A549 (cell line): ENCODE results near the gene GRIK4. TPM values are rescaled to one million over a fixed set of nuclear protein-coding genes. Genes with fewer than 3 reads are reported as not detected.

ENCODE experiments used
- ATAC-seq, 2 experiments: fragments of 200-7000 bp in 1 of 2; fragments of >200 bp in 1 of 2; cut with Nextera tagmentation in 1 of 2; cut with Tn5 transposase in 1 of 2; 3 replicates each; pipeline versions ENCODE4 v1.8.0 to v1.9.1; 2018 to 2020; ENCODE audit warnings: mild to moderate bottlenecking in 1 of 2, moderate library complexity in 1 of 2
- CTCF ChIA-PET: fragments of 300-600 bp; sonication (Branson Sonifier 250); formaldehyde crosslinking; extraction: SDS; loops from one replicate; lab custom pipeline; 2021; ENCODE audit warnings: antibody characterized with exemption, inconsistent platforms; lab: Yijun Ruan, JAX
- POLR2A ChIA-PET: fragments of 350-600 bp; formaldehyde crosslinking; extraction: SDS; loops from one replicate; lab custom pipeline; 2021; ENCODE audit warnings: antibody characterized with exemption, inconsistent platforms; lab: Yijun Ruan, JAX
- DNase-seq, 2 experiments: peaks; one replicate each; pipeline versions ENCODE4 v3.0.0 to v3.0.0-alpha.2; 2011 to 2016; ENCODE audit warnings: low read depth in 1 of 2, low spot score in 1 of 2
- FAIRE-seq: peaks from 2 replicates; lab custom pipeline; 2011; peaks lifted over from hg19 to GRCh38; lab: Jason Lieb, UNC
- H3K27ac ChIP-seq, 2 experiments: fragments of >200 bp; sonication (Bioruptor Twin); formaldehyde crosslinking; 3 replicates each; pipeline ENCODE4 v1.5.1; 2016 to 2017
- H3K4me1 ChIP-seq: fragments of >200 bp; sonication (Bioruptor Twin); formaldehyde crosslinking; 3 replicates; pipeline ENCODE4 v1.6.1; 2016
- H3K4me2 ChIP-seq: fragments of >200 bp; sonication (Bioruptor Twin); formaldehyde crosslinking; 3 replicates; pipeline ENCODE4 v1.6.1; 2016
- H3K4me3 ChIP-seq: fragments of >200 bp; sonication (Bioruptor Twin); formaldehyde crosslinking; 3 replicates; pipeline ENCODE4 v1.5.1; 2016
- H3K9me3 ChIP-seq: fragments of >200 bp; sonication (Bioruptor Twin); formaldehyde crosslinking; 3 replicates; pipeline ENCODE4 v1.6.1; 2016
- ATOH8 ChIP-seq: fragments of 250-450 bp; sonication (Bioruptor Pico); IDR thresholded peaks from 2 replicates; pipeline ENCODE4 v1.5.0; 2020; ENCODE audit warnings: low read depth, mild to moderate bottlenecking, moderate library complexity
- BHLHE40 ChIP-seq: IDR thresholded peaks from 2 replicates; pipeline ENCODE4 v1.6.1; 2012; ENCODE audit warnings: low read depth, low read length, inconsistent platforms
- CEBPB ChIP-seq, 2 experiments: fragments of >200 bp in 1 of 2; sonication (Bioruptor Twin) in 1 of 2; formaldehyde crosslinking in 1 of 2; IDR thresholded peaks; 2 replicates each; pipeline ENCODE4 v1.6.1; 2012 to 2016
- CTCF ChIP-seq: fragments of >200 bp; sonication (Bioruptor Twin); formaldehyde crosslinking; IDR thresholded peaks from 3 replicates; pipeline ENCODE4 v1.5.1; 2016
- EHF ChIP-seq: fragments of 250-450 bp; sonication (Bioruptor Pico); IDR thresholded peaks from 2 replicates; pipeline ENCODE4 v1.5.0; 2020; ENCODE audit warnings: mild to moderate bottlenecking
- ELK1 ChIP-seq: fragments of 150-350 bp; IDR thresholded peaks from 2 replicates; pipeline ENCODE4 v1.6.1; 2014; ENCODE audit warnings: low read depth, mild to moderate bottlenecking, low read length
- EP300 ChIP-seq, 2 experiments: fragments of >200 bp; sonication (Bioruptor Twin); formaldehyde crosslinking; IDR thresholded peaks; 2 replicates in 1 of 2; 3 replicates in 1 of 2; pipeline ENCODE4 v1.6.1; 2016 to 2017
- FOXS1 ChIP-seq: fragments of 250-450 bp; sonication (Bioruptor Pico); IDR thresholded peaks from 2 replicates; pipeline ENCODE4 v1.5.0; 2020; ENCODE audit warnings: mild to moderate bottlenecking, moderate library complexity
- HDAC2 ChIP-seq: fragments of 200-600 bp; sonication (generic); IDR thresholded peaks from 2 replicates; pipeline ENCODE4 v1.6.1; 2016
- HEYL ChIP-seq: fragments of 250-450 bp; sonication (Bioruptor Pico); IDR thresholded peaks from 2 replicates; pipeline ENCODE4 v1.8.0; 2021; ENCODE audit warnings: mild to moderate bottlenecking, moderate library complexity
- HMGXB4 ChIP-seq: fragments of 250-450 bp; sonication (Bioruptor Pico); IDR thresholded peaks from 2 replicates; pipeline ENCODE4 v1.5.0; 2021; ENCODE audit warnings: mild to moderate bottlenecking, moderate library complexity, borderline replicate concordance
- HOXB13 ChIP-seq: fragments of 250-450 bp; sonication (Bioruptor Pico); IDR thresholded peaks from 2 replicates; pipeline ENCODE4 v1.5.0; 2020; ENCODE audit warnings: low read depth, mild to moderate bottlenecking, moderate library complexity
- JUNB ChIP-seq: fragments of >200 bp; sonication (Bioruptor Twin); formaldehyde crosslinking; IDR thresholded peaks from 2 replicates; pipeline ENCODE4 v1.6.1; 2016
- KDM5A ChIP-seq: fragments of 200-600 bp; sonication (generic); IDR thresholded peaks from 2 replicates; pipeline ENCODE4 v1.6.1; 2016; ENCODE audit warnings: antibody characterized with exemption, mild to moderate bottlenecking
- MAFK ChIP-seq: fragments of 450-650 bp; IDR thresholded peaks from 2 replicates; pipeline ENCODE4 v1.6.1; 2014; ENCODE audit not compliant: partially characterized antibody
- MAZ ChIP-seq: fragments of 150-350 bp; IDR thresholded peaks from 2 replicates; pipeline ENCODE4 v1.6.1; 2014; ENCODE audit warnings: antibody characterized with exemption, low read depth, low read length, borderline replicate concordance
- NPAS2 ChIP-seq: fragments of 250-450 bp; sonication (Bioruptor Pico); IDR thresholded peaks from 2 replicates; pipeline ENCODE4 v1.8.0; 2022; ENCODE audit warnings: mild to moderate bottlenecking, moderate library complexity, borderline replicate concordance
- NR3C1 ChIP-seq: fragments of >200 bp; sonication (Bioruptor Twin); formaldehyde crosslinking; IDR thresholded peaks from 3 replicates; pipeline ENCODE4 v1.6.1; 2017
- RAD21 ChIP-seq, 2 experiments: fragments of >200 bp in 1 of 2; sonication (Bioruptor Twin) in 1 of 2; formaldehyde crosslinking in 1 of 2; IDR thresholded peaks in 1 of 2; conservative IDR thresholded peaks in 1 of 2; 2 replicates in 1 of 2; 3 replicates in 1 of 2; pipeline ENCODE4 v1.6.1; 2012 to 2018; ENCODE audit warnings: inconsistent platforms in 1 of 2
- REST ChIP-seq: fragments of 200-600 bp; sonication (generic); IDR thresholded peaks from 2 replicates; pipeline ENCODE4 v1.6.1; 2016; ENCODE audit warnings: antibody characterized with exemption, mild to moderate bottlenecking, moderate library complexity
- RNF2 ChIP-seq: fragments of 200-600 bp; sonication (generic); IDR thresholded peaks from 2 replicates; pipeline ENCODE4 v1.6.1; 2016; ENCODE audit warnings: low read depth, mild to moderate bottlenecking, antibody characterized with exemption, moderate library complexity, borderline replicate concordance
- SMC3 ChIP-seq: fragments of >200 bp; sonication (Bioruptor Twin); formaldehyde crosslinking; IDR thresholded peaks from 3 replicates; pipeline ENCODE4 v1.6.1; 2018; ENCODE audit warnings: inconsistent platforms
- SREBF2 ChIP-seq: fragments of 450-650 bp; IDR thresholded peaks from 2 replicates; pipeline ENCODE4 v1.6.1; 2014; ENCODE audit warnings: mild to moderate bottlenecking, moderate library complexity
- TP53 ChIP-seq: fragments of 250-450 bp; sonication (Bioruptor Pico); IDR thresholded peaks from 2 replicates; pipeline ENCODE4 v1.5.0; 2021; ENCODE audit warnings: mild to moderate bottlenecking, moderate library complexity
- ZC3H11A ChIP-seq: fragments of 450-650 bp; IDR thresholded peaks from 2 replicates; pipeline ENCODE4 v1.6.1; 2014; ENCODE audit warnings: antibody characterized with exemption, mild to moderate bottlenecking
- ZFP36 ChIP-seq: fragments of 450-650 bp; IDR thresholded peaks from 2 replicates; pipeline ENCODE4 v1.6.1; 2014; ENCODE audit warnings: borderline replicate concordance; ENCODE audit not compliant: partially characterized antibody
- ZNF302 ChIP-seq: fragments of 250-450 bp; sonication (Bioruptor Pico); IDR thresholded peaks from 2 replicates; pipeline ENCODE4 v1.9.0; 2021; ENCODE audit warnings: inconsistent platforms, mild to moderate bottlenecking, moderate library complexity
- WGBS: methylation state at CpG from one replicate; pipeline ENCODE4 v1.1.6; 2017; ENCODE audit errors: missing lambda C conversion rate; 5-methylcytosine and 5-hydroxymethylcytosine counted together
- polyA plus RNA-seq, 4 experiments: library from polyadenylated mRNA; depleted of rRNA in 3 of 4; stranded (reverse); fragments of >200 nt; fragmentation: RNase III in 1 of 4; extraction: RNeasy Plus Mini Kit Qiagen cat#74134 plus additional on column Dnase treatment in 1 of 4; gene quantifications; 2 replicates in 3 of 4; 3 replicates in 1 of 4; pipeline ENCODE4 v1.2.3, GENCODE V29; 2011 to 2017

The GRIK4 gene
- polyA plus RNA-seq, 2 of the 4 experiments (the other 2 are of a cell fraction), result 0.01 TPM; not detected in 1

GRCh38 chr11:120675171-120675570 is 163.6 kb downstream of the GRIK4 start:
- H3K4me1 ChIP-seq, result no peaks in the 10 kb centered on the region
- ChIA-PET CTCF (interaction anchor here (0.6 to 4.2 kb wide), 2 partner anchors 10 to 21 kb away, joined by 3 to 23 read pairs; no protein-coding TSS in a partner anchor), POLR2A (no interaction called here)
- 8% methylated on average over 1 of the region's 1 CpG for WGBS
- H3K27ac ChIP-seq, result no peak overlapping the region
- TF ChIP-seq TP53 (CRISPR knock-in tag), result no peak
- TF ChIP-seq HEYL, result no peak
- TF ChIP-seq MAZ, result no peak
- TF ChIP-seq ZC3H11A, result no peak
- no peak for TF ChIP-seq SREBF2
- no peak for TF ChIP-seq NR3C1
- TF ChIP-seq ZFP36, result no peak
- no peak for TF ChIP-seq ZNF302 (CRISPR knock-in tag)
- no peak for TF ChIP-seq NPAS2 (CRISPR knock-in tag)
- no peak for TF ChIP-seq JUNB
- no peak for TF ChIP-seq RNF2
- TF ChIP-seq KDM5A, result no peak
- TF ChIP-seq EP300 (IDR thresholded peaks at IDR 0.05), result no peak
- no peak for TF ChIP-seq MAFK
- H3K4me3 ChIP-seq, result no peak overlapping the region
- H3K9me3 ChIP-seq, result no peaks in the 10 kb centered on the region
- DNase-seq (no peak), FAIRE-seq (no peak), ATAC-seq (no peak)
- H3K4me2 ChIP-seq, result no peak overlapping the region

GRCh38 chr11:120676991-120677390 is 165.4 kb downstream of the GRIK4 start:
- H3K4me3 ChIP-seq, result no peak overlapping the region
- ATAC-seq (no peak), DNase-seq (no peak), FAIRE-seq (no peak)
- no peaks in the 10 kb centered on the region for H3K4me1 ChIP-seq
- H3K4me2 ChIP-seq, result no peak overlapping the region
- no peak for TF ChIP-seq MAZ
- no peak for TF ChIP-seq ELK1
- TF ChIP-seq HMGXB4 (CRISPR knock-in tag), result no peak
- TF ChIP-seq HOXB13, result no peak
- no peak for TF ChIP-seq FOXS1
- no peak for TF ChIP-seq HDAC2
- no peak for TF ChIP-seq ZFP36
- TF ChIP-seq EHF (CRISPR knock-in tag), result no peak
- no peak for TF ChIP-seq CEBPB (IDR thresholded peaks at IDR 0.05)
- no peak overlapping the region for H3K27ac ChIP-seq
- CTCF ChIA-PET, result interaction anchor here (0.6 to 4.2 kb wide), 2 partner anchors 8 to 303 kb away, joined by 3 to 23 read pairs; no protein-coding TSS in a partner anchor
- 4% methylated on average over 4 of the region's 6 CpGs for WGBS
- H3K9me3 ChIP-seq, result no peaks in the 10 kb centered on the region
- POLR2A ChIA-PET, result no interaction called here

GRCh38 chr11:120680322-120680721 is 168.8 kb downstream of the GRIK4 start:
- WGBS, result 33% methylated on average over 5 of the region's 5 CpGs
- no peak for DNase-seq
- no peak for TF ChIP-seq RAD21 (conservative IDR thresholded peaks at IDR 0.05 in 1 of 2, IDR thresholded peaks at IDR 0.05 in 1 of 2)
- TF ChIP-seq REST, result no peak
- TF ChIP-seq ATOH8 (CRISPR knock-in tag), result no peak
- TF ChIP-seq BHLHE40, result no peak
- no peak for TF ChIP-seq SMC3
- TF ChIP-seq CTCF, result no peak
- TF ChIP-seq NR3C1, result no peak

More at GRCh38 chr11:120680322-120680721, 168.8 kb downstream of the GRIK4 start:
- Histone ChIP-seq H3K9me3 (no peaks in the 10 kb centered on the region), H3K4me2 (no peak overlapping the region), H3K27ac (no peak overlapping the region), H3K4me1 (no peaks in the 10 kb centered on the region), H3K4me3 (no peak overlapping the region)
- FAIRE-seq (no peak), ATAC-seq (no peak)
- POLR2A ChIA-PET, result no interaction called here
- CTCF ChIA-PET, result interaction anchor here (1.2 to 4.3 kb wide), 4 partner anchors 11 to 169 kb away, joined by 3 to 23 read pairs (median 3); partner anchors contain the start of gene GRIK4
